DOHH2 (cell line): ENCODE results near the gene ZMYND8.

Source experiments
- H3F3A ChIP-seq: fragments of 200-600 bp; sonication (generic), shearing (Covaris generic); 2 replicates; pipeline ENCODE4 v1.6.0; 2016; ENCODE audit warnings: antibody characterized with exemption, mild to moderate bottlenecking; ENCODE audit not compliant: control insufficient read depth, insufficient read depth
- H3K27ac ChIP-seq: fragments of 200-600 bp; sonication (generic); 2 replicates; pipeline ENCODE4 v1.5.1; 2014; ENCODE audit warnings: low read depth, mild to moderate bottlenecking, low read length, moderate library complexity
- H3K27me3 ChIP-seq: fragments of 200-600 bp; sonication (generic); 2 replicates; pipeline ENCODE4 v1.6.1; 2014; ENCODE audit warnings: mild to moderate bottlenecking, low read length, mixed read lengths; ENCODE audit not compliant: control insufficient read depth
- H3K36me3 ChIP-seq: fragments of 200-600 bp; sonication (generic); 2 replicates; pipeline ENCODE4 v1.6.1; 2014; ENCODE audit warnings: mild to moderate bottlenecking, low read length, moderate library complexity, mixed read lengths; ENCODE audit not compliant: control insufficient read depth
- H3K4me1 ChIP-seq: fragments of 200-600 bp; sonication (generic); 2 replicates; pipeline ENCODE4 v1.6.1; 2014; ENCODE audit warnings: mild to moderate bottlenecking, low read length, mixed read lengths; ENCODE audit not compliant: control insufficient read depth
- H3K4me2 ChIP-seq: fragments of 200-600 bp; sonication (generic); 2 replicates; pipeline ENCODE4 v1.6.0; 2014; ENCODE audit warnings: mild to moderate bottlenecking, low read length, moderate library complexity
- H3K4me3 ChIP-seq: fragments of 200-600 bp; sonication (generic); 2 replicates; pipeline ENCODE4 v1.5.1; 2014; ENCODE audit warnings: mild to moderate bottlenecking, low read length, mixed read lengths
- H3K79me2 ChIP-seq: fragments of 200-600 bp; sonication (generic); 2 replicates; pipeline ENCODE4 v1.6.1; 2014; ENCODE audit warnings: mild to moderate bottlenecking, low read length, mixed read lengths; ENCODE audit not compliant: control insufficient read depth
- H3K9me2 ChIP-seq: fragments of 200-600 bp; sonication (generic); replicated peaks from 2 replicates; pipeline ENCODE4 v1.6.1; 2014; ENCODE audit warnings: mild to moderate bottlenecking, low read length, mixed read lengths; ENCODE audit not compliant: control insufficient read depth
- H3K9me3 ChIP-seq: fragments of 200-600 bp; sonication (generic); 2 replicates; pipeline ENCODE4 v1.6.1; 2014; ENCODE audit warnings: antibody characterized with exemption, low read length, mixed read lengths; ENCODE audit not compliant: control insufficient read depth, insufficient read depth
- H4K20me1 ChIP-seq: fragments of 200-600 bp; sonication (generic); 2 replicates; pipeline ENCODE4 v1.6.0; 2014; ENCODE audit warnings: low read depth, mild to moderate bottlenecking, antibody characterized with exemption, low read length, moderate library complexity; ENCODE audit not compliant: control insufficient read depth, insufficient read depth
- CTCF ChIP-seq: fragments of 200-600 bp; sonication (generic); IDR thresholded peaks from one replicate; pipeline ENCODE4 v1.5.1; 2014; ENCODE audit warnings: antibody characterized with exemption, mild to moderate bottlenecking, low read depth, low read length; ENCODE audit not compliant: poor library complexity, severe bottlenecking
- EZH2phosphoT487 ChIP-seq: fragments of 200-600 bp; sonication (generic); IDR thresholded peaks from 2 replicates; pipeline ENCODE4 v1.6.1; 2017; ENCODE audit warnings: borderline replicate concordance, mild to moderate bottlenecking, antibody characterized with exemption, low read length, moderate library complexity, mixed read lengths

ZMYND8 gene

GRCh38 chr20:47296950-47297349 is 59.5 kb downstream of the ZMYND8 start:
- Histone ChIP-seq H3K4me3 (no peak overlapping the region), H3K9me3 (no peaks in the 10 kb centered on the region), H3K4me2 (no peak overlapping the region), H4K20me1 (no peaks in the 10 kb centered on the region), H3K4me1 (no peaks in the 10 kb centered on the region), H3K27me3 (no peaks in the 10 kb centered on the region), H3F3A (0 out of 2 replicates have a peak, but pooled peaks cover 8% of the 10 kb centered on the region), H3K79me2 (peaks cover 15% of the 10 kb centered on the region), H3K9me2 (no peaks in the 10 kb centered on the region), H3K27ac (no peak overlapping the region), H3K36me3 (peaks cover 87% of the 10 kb centered on the region)
- no peak for TF ChIP-seq CTCF
- no peak for TF ChIP-seq EZH2phosphoT487

GRCh38 chr20:47295921-47296426 is 60.5 kb downstream of the ZMYND8 start:
- Histone ChIP-seq H3F3A (peaks cover 10% of the 10 kb centered on the region), H3K79me2 (peaks cover 15% of the 10 kb centered on the region), H3K27ac (no peak overlapping the region), H3K4me3 (no peak overlapping the region), H3K4me2 (no peak overlapping the region), H3K4me1 (no peaks in the 10 kb centered on the region), H3K9me3 (no peaks in the 10 kb centered on the region), H3K36me3 (peaks cover 87% of the 10 kb centered on the region), H3K9me2 (no peaks in the 10 kb centered on the region), H4K20me1 (no peaks in the 10 kb centered on the region), H3K27me3 (no peaks in the 10 kb centered on the region)
- TF ChIP-seq CTCF = no peak
- no peak for TF ChIP-seq EZH2phosphoT487

- peaks cover 10% of the 10 kb centered on the region for H3F3A ChIP-seq
- H3K27ac ChIP-seq = no peak overlapping the region
These were observed 61.2 kb downstream of the ZMYND8 start for GRCh38 chr20:47295129-47295813.

More at GRCh38 chr20:47295129-47295813, 61.2 kb downstream of the ZMYND8 start:
- TF ChIP-seq CTCF (no peak), EZH2phosphoT487 (no peak)
- Histone ChIP-seq H3K9me3 (no peaks in the 10 kb centered on the region), H3K4me2 (no peak overlapping the region), H4K20me1 (no peaks in the 10 kb centered on the region), H3K27me3 (no peaks in the 10 kb centered on the region), H3K79me2 (peaks cover 11% of the 10 kb centered on the region), H3K4me3 (no peak overlapping the region), H3K4me1 (no peaks in the 10 kb centered on the region), H3K9me2 (no peaks in the 10 kb centered on the region), H3K36me3 (peaks cover 82% of the 10 kb centered on the region)
